HepG2 (cell line): Measurements from ENCODE around the gene SYNPO2L. TPM values are rescaled to one million over a fixed set of nuclear protein-coding genes. Genes with fewer than 3 reads are reported as not detected.

Experiments used
- ATAC-seq: fragments of 200-7000 bp; cut with Tn5 transposase; 3 replicates; pipeline ENCODE4 v1.9.1; 2020; ENCODE audit warnings: mild to moderate bottlenecking, moderate library complexity
- BruUV-seq: library from RNA; stranded (reverse); fragments of 400-500 nt; replicated peaks from 2 replicates; lab custom pipeline; 2021; lab: Mats Ljungman, UMichigan
- CTCF ChIA-PET: fragments of 300-600 bp; formaldehyde crosslinking; extraction: SDS; loops from one replicate; lab custom pipeline; 2021; ENCODE audit warnings: low total read pairs, inconsistent platforms, low intra/inter-chr PET ratio; lab: Yijun Ruan, JAX
- POLR2A ChIA-PET: fragments of 350-600 bp; sonication (Branson Sonifier 250); formaldehyde crosslinking; loops from one replicate; lab custom pipeline; 2020; ENCODE audit warnings: antibody characterized with exemption, inconsistent platforms; lab: Yijun Ruan, JAX
- DNase-seq: peaks from one replicate; pipeline ENCODE4 v3.0.0-alpha.2; 2015; ENCODE audit warnings: low spot score
- FAIRE-seq: peaks from 3 replicates; lab custom pipeline; 2011; peaks lifted over from hg19 to GRCh38; lab: Jason Lieb, UNC
- H2AFZ ChIP-seq: one replicate; pipeline ENCODE4 v1.6.1; 2011; ENCODE audit warnings: low read length, inconsistent platforms
- H3K27ac ChIP-seq: fragments of 300-600 bp; 3 replicates; pipeline ENCODE4 v1.8.0; 2011; ENCODE audit warnings: mixed run types, mild to moderate bottlenecking, mixed read lengths, low read length, inconsistent platforms; ENCODE audit not compliant: insufficient read depth; ENCODE audit errors: extremely low read length
- H3K27me3 ChIP-seq, 2 experiments: fragments of 200-600 bp in 1 of 2; 2 replicates in 1 of 2; 3 replicates in 1 of 2; pipeline versions ENCODE4 v1.6.0 to v1.8.0; 2011; ENCODE audit warnings: low read length in 2 of 2, mild to moderate bottlenecking in 2 of 2, moderate library complexity in 2 of 2, inconsistent platforms in 1 of 2; ENCODE audit not compliant: insufficient read depth in 2 of 2, control insufficient read depth in 1 of 2
- H3K36me3 ChIP-seq, 2 experiments: fragments of 200-600 bp in 1 of 2; replicated peaks in 1 of 2; 2 replicates in 1 of 2; 3 replicates in 1 of 2; pipeline versions ENCODE4 v1.5.1 to v1.8.0; 2011; ENCODE audit warnings: low read length in 2 of 2, inconsistent platforms in 1 of 2; ENCODE audit not compliant: insufficient read depth in 2 of 2, control insufficient read depth in 1 of 2
- H3K4me1 ChIP-seq: 2 replicates; pipeline ENCODE4 v1.5.1; 2012; ENCODE audit warnings: low read length, inconsistent platforms; ENCODE audit not compliant: insufficient read depth
- H3K4me2 ChIP-seq: 2 replicates; pipeline ENCODE4 v1.6.0; 2011; ENCODE audit warnings: low read depth, low read length, inconsistent platforms
- H3K4me3 ChIP-seq, 3 experiments: fragments of 200-600 bp in 1 of 3; sonication (generic), shearing (Covaris generic) in 1 of 3; replicated peaks in 1 of 3; 2 replicates each; pipeline ENCODE4 v1.5.1; 2011 to 2016; ENCODE audit warnings: low read length in 3 of 3, inconsistent platforms in 2 of 3, low read depth in 2 of 3, mild to moderate bottlenecking in 2 of 3, control low read depth in 1 of 3, mixed read lengths in 1 of 3; ENCODE audit not compliant: insufficient read depth in 1 of 3
- H3K79me2 ChIP-seq: one replicate; pipeline ENCODE4 v1.6.1; 2011; ENCODE audit warnings: low read length, inconsistent platforms; ENCODE audit not compliant: insufficient read depth
- H3K9ac ChIP-seq: 2 replicates; pipeline ENCODE4 v1.6.0; 2011; ENCODE audit warnings: mild to moderate bottlenecking, low read depth, low read length, inconsistent platforms; ENCODE audit not compliant: insufficient read depth
- H3K9me3 ChIP-seq: 2 replicates; pipeline ENCODE4 v1.5.1; 2012; ENCODE audit warnings: mild to moderate bottlenecking, low read length
- H4K20me1 ChIP-seq: 2 replicates; pipeline ENCODE4 v1.6.0; 2011; ENCODE audit warnings: inconsistent platforms, mild to moderate bottlenecking, low read length, moderate library complexity; ENCODE audit not compliant: insufficient read depth
- CAMTA2 ChIP-seq: sonication (generic); formaldehyde crosslinking; IDR thresholded peaks from 2 replicates; pipeline ENCODE4 v1.4.0; 2020; ENCODE audit warnings: mild to moderate bottlenecking, missing genetic modification reagents, borderline replicate concordance
- GMEB1 ChIP-seq: sonication (generic); formaldehyde crosslinking; IDR thresholded peaks from 2 replicates; pipeline ENCODE4 v1.5.1; 2020; ENCODE audit warnings: missing genetic modification reagents, mild to moderate bottlenecking, borderline replicate concordance
- MAFK ChIP-seq, 2 experiments: IDR thresholded peaks in 1 of 2; conservative IDR thresholded peaks in 1 of 2; 2 replicates each; pipeline ENCODE4 v1.6.1; 2011; ENCODE audit warnings: improper control_type of control experiment in 2 of 2, low read length in 2 of 2
- MTA1 ChIP-seq: sonication (generic); formaldehyde crosslinking; IDR thresholded peaks from 2 replicates; pipeline ENCODE4 v1.4.0; 2020; ENCODE audit warnings: missing genetic modification reagents, mild to moderate bottlenecking, borderline replicate concordance
- PRDM15 ChIP-seq: sonication (generic); formaldehyde crosslinking; IDR thresholded peaks from 2 replicates; pipeline ENCODE4 v1.4.0; 2020; ENCODE audit warnings: missing genetic modification reagents
- SALL1 ChIP-seq: sonication (generic); formaldehyde crosslinking; IDR thresholded peaks from 2 replicates; pipeline ENCODE4 v1.8.0; 2022; ENCODE audit warnings: mild to moderate bottlenecking, missing genetic modification reagents
- ZNF496 ChIP-seq: sonication (generic); formaldehyde crosslinking; IDR thresholded peaks from 2 replicates; pipeline ENCODE4 v1.8.1; 2023; ENCODE audit warnings: mild to moderate bottlenecking, moderate library complexity, missing genetic modification reagents; ENCODE audit not compliant: insufficient replicate concordance
- WGBS: methylation state at CpG from one replicate; pipeline ENCODE4 v1.1.6; 2017; ENCODE audit warnings: low lambda C conversion rate; 5-methylcytosine and 5-hydroxymethylcytosine counted together
- in situ Hi-C: cut with HindIII; loops from 2 replicates; pipeline ENCODE4 v1.10.0; 2017; ENCODE audit warnings: low pct_unique_long_range_greater_than_20kb; ENCODE audit not compliant: extremely low pct_ligation_motif_present
- intact Hi-C: fragments of 100-400 bp; cut with micrococcal nuclease; formaldehyde crosslinking; loops from one replicate; pipeline ENCODE4 v1.10.0; 2022; ENCODE audit not compliant: unreplicated experiment
- polyA plus RNA-seq, 8 experiments: library from polyadenylated mRNA; depleted of rRNA in 3 of 8; stranded (reverse) in 7 of 8; unstranded in 1 of 8; fragments of >200 nt; fragmentation: Illumina TruSeq in 4 of 8; extraction: Trizol in 4 of 8; gene quantifications; 2 replicates each; pipeline versions ENCODE4 v1.2.1 to v1.2.3, GENCODE V29; 2011 to 2016; ENCODE audit warnings: low read depth in 4 of 8, missing spikeins in 1 of 8, mixed read lengths in 1 of 8; ENCODE audit not compliant: insufficient read depth in 1 of 8
- total RNA-seq, 5 experiments: library from RNA; depleted of rRNA; stranded (reverse); fragments of >200 nt; fragmentation: Illumina TruSeq; extraction: Trizol; gene quantifications; 2 replicates each; pipeline ENCODE4 v1.2.3, GENCODE V29; 2016; ENCODE audit warnings: low read depth in 1 of 5

Gene SYNPO2L
- total and polyA plus RNA-seq, 2 of the 13 experiments (the other 11 are each of a cell fraction or from before 2014, with no cell fraction given): not detected

GRCh38 chr10:73597346-73597745 lies 58.5 kb downstream of the SYNPO2L start:
- ChIA-PET CTCF (no interaction called here), POLR2A (no interaction called here)
- TF ChIP-seq SALL1 (CRISPR knock-in tag): no peak
- TF ChIP-seq ZNF496 (CRISPR knock-in tag): no peak
- no peak for TF ChIP-seq MTA1 (CRISPR knock-in tag)
- TF ChIP-seq PRDM15 (CRISPR knock-in tag): no peak
- 0 out of 4 replicates have a peak, but pooled peaks of 1 of the 2 experiments have one; percentile 5 for TF ChIP-seq MAFK (conservative IDR thresholded peaks at IDR 0.05 in 1 of 2, IDR thresholded peaks at IDR 0.05 in 1 of 2; ENCODE audit: low read length in 2 of 2)
- no peak for TF ChIP-seq GMEB1
- no peak for TF ChIP-seq CAMTA2 (CRISPR knock-in tag)
- no peak for DNase-seq
- ATAC-seq: no peak
- BruUV-seq: no TSS peak
- Histone ChIP-seq H3K36me3 (no peaks in the 10 kb centered on the region), H3K4me2 (no peak overlapping the region), H2AFZ (no peak overlapping the region), H3K9ac (no peak overlapping the region), H3K9me3 (no peaks in the 10 kb centered on the region), H4K20me1 (no peaks in the 10 kb centered on the region), H3K4me1 (peaks cover 33% of the 10 kb centered on the region), H3K27me3 (no peaks in the 10 kb centered on the region), H3K79me2 (peaks cover 2% of the 10 kb centered on the region), H3K4me3 (no peak overlapping the region), H3K27ac (no peak overlapping the region)
- no peak for FAIRE-seq
- 100% methylated on average over 1 of the region's 1 CpG for WGBS
- in situ Hi-C loops: no loop called here
- intact Hi-C loops: no loop called here

Other genes starting within 250 kb of the SYNPO2L start
- 89.0 and 139 TPM in 2 replicates for gene ANXA7, start 242.0 kb downstream of the SYNPO2L start, total RNA-seq (2016; rRNA removed; fragmentation: Illumina TruSeq; extraction: Trizol)
- gene ANXA7, start 242.0 kb downstream of the SYNPO2L start, polyA plus RNA-seq (2011; rRNA removed): 54.8 and 59.4 TPM in 2 replicates
- gene MSS51, start 222.5 kb downstream of the SYNPO2L start, total RNA-seq (2016; rRNA removed; fragmentation: Illumina TruSeq; extraction: Trizol): 0.18 and 0.91 TPM in 2 replicates
- 2.3 and 2.4 TPM in 2 replicates for gene MSS51, start 222.5 kb downstream of the SYNPO2L start, polyA plus RNA-seq (2011; rRNA removed)
- 8.7 and 18.5 TPM in 2 replicates for gene PPP3CB, start 160.0 kb downstream of the SYNPO2L start, total RNA-seq (2016; rRNA removed; fragmentation: Illumina TruSeq; extraction: Trizol)
- gene PPP3CB, start 160.0 kb downstream of the SYNPO2L start, polyA plus RNA-seq (2011; rRNA removed): 9.5 and 11.4 TPM in 2 replicates
- 18.1 and 20.2 TPM in 2 replicates for gene USP54, start 64.7 kb downstream of the SYNPO2L start, total RNA-seq (2016; rRNA removed; fragmentation: Illumina TruSeq; extraction: Trizol)
- gene USP54, start 64.7 kb downstream of the SYNPO2L start, polyA plus RNA-seq (2011; rRNA removed): 16.1 and 25.0 TPM in 2 replicates
- not detected in 2 replicates for gene MYOZ1, start 14.6 kb downstream of the SYNPO2L start, total RNA-seq (2016; rRNA removed; fragmentation: Illumina TruSeq; extraction: Trizol)
- not detected in 2 replicates for gene MYOZ1, start 14.6 kb downstream of the SYNPO2L start, polyA plus RNA-seq (2011; rRNA removed)
- 2.4 and 5.3 TPM in 2 replicates for gene AGAP5, start 42.1 kb upstream of the SYNPO2L start, total RNA-seq (2016; rRNA removed; fragmentation: Illumina TruSeq; extraction: Trizol)
- 7.9 and 8.7 TPM in 2 replicates for gene AGAP5, start 42.1 kb upstream of the SYNPO2L start, polyA plus RNA-seq (2011; rRNA removed)
- 63.1 and 66.5 TPM in 2 replicates for gene SEC24C, start 88.3 kb upstream of the SYNPO2L start, total RNA-seq (2016; rRNA removed; fragmentation: Illumina TruSeq; extraction: Trizol)
- 66.4 and 74.3 TPM in 2 replicates for gene SEC24C, start 88.3 kb upstream of the SYNPO2L start, polyA plus RNA-seq (2011; rRNA removed)
- 71.2 and 91.7 TPM in 2 replicates for gene CHCHD1, start 126.0 kb upstream of the SYNPO2L start, total RNA-seq (2016; rRNA removed; fragmentation: Illumina TruSeq; extraction: Trizol)
- 30.6 and 36.9 TPM in 2 replicates for gene CHCHD1, start 126.0 kb upstream of the SYNPO2L start, polyA plus RNA-seq (2011; rRNA removed)
- gene ZSWIM8, start 129.6 kb upstream of the SYNPO2L start, total RNA-seq (2016; rRNA removed; fragmentation: Illumina TruSeq; extraction: Trizol): 21.0 and 39.9 TPM in 2 replicates
- 98.2 and 142 TPM in 2 replicates for gene ZSWIM8, start 129.6 kb upstream of the SYNPO2L start, polyA plus RNA-seq (2011; rRNA removed)
- 5.6 and 10.7 TPM in 2 replicates for gene NDST2, start 155.6 kb upstream of the SYNPO2L start, total RNA-seq (2016; rRNA removed; fragmentation: Illumina TruSeq; extraction: Trizol)
- gene NDST2, start 155.6 kb upstream of the SYNPO2L start, polyA plus RNA-seq (2011; rRNA removed): 25.5 and 30.1 TPM in 2 replicates
- gene CAMK2G, start 218.5 kb upstream of the SYNPO2L start, total RNA-seq (2016; rRNA removed; fragmentation: Illumina TruSeq; extraction: Trizol): 13.0 and 15.9 TPM in 2 replicates
- 18.8 and 19.3 TPM in 2 replicates for gene CAMK2G, start 218.5 kb upstream of the SYNPO2L start, polyA plus RNA-seq (2011; rRNA removed)